ENCODE results near the gene WDR5.

Gene WDR5

GRCh38 chr9:134159566-134160245 lies 23.8 kb downstream of the WDR5 start:
- no peak for DNase-seq

DNA sequence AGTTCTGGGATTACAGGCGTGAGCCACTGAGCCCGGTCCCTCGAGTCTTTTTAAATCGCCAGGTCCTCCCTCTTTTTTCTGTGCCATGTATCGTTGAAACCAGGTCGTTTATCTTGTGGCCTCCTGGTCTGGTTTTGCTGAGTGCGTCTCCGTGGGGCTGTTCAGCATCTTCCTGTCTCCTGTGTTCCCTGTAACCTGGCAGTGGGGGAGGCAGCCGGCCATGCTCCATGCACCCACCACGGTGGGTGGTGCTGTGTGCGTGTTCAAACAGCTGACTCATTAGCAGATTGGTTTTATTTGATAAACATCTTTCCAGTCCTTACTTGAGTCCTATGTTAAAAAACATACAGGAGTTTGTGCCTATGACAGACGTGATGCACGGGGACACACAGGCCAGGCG lies 25.8 kb downstream of the WDR5 start:
- DNase-seq: no peak

DNA sequence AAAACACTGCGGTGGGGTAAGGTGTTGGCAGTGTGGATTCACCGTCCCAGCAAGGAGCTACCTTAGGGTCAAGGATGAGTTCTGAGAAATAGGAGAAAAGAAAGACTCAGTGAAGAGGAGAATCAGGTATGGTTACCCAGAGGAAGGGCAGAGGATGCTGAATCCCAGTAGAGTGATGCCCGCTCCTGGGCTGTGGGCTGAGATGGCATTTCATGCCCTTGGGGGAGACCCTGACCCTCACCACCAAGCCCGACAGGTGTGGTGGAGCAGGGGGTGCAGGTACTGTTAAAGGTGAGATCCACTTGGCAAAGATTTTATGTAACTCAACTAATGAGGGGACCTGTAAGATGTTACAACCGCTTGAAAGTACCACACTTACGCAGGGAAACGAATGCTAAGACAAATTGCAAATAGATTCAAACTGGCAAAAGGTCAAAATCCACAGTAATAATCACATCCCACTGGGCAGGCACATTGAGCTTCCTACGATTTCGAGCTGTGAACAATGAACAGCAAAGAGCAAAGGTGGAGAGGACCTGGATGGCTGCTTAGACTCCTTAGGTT lies 26.4 kb downstream of the WDR5 start:
- DNase-seq: no peak

DNA sequence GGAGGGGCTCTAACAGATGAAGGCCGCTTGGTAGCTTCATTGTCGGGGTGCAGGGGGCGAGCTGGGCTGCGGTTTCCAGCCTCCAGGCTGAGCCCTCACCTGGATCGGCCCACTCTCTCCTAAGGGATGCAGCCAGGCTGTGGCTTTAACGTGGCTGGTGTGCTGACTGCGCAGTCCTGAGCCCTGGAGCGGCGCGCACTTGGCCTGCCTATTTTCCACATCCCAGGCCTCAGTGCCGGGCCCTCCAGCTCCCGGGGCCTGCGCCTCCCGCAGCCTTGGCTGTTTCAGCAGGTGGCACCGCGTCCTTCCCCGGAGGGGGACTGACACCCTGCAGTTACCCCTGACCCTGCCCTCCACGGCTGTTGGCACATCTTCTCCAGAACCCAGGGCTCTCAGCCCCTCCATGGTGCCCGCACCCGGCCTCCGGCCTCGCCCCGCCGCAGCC lies 27.1 kb downstream of the WDR5 start:
- no peak for DNase-seq

- peak; percentile 68 to 71 for DNase-seq
Observed at GRCh38 chr9:134163371-134164196, 27.7 kb downstream of the WDR5 start.

GRCh38 chr9:134164879-134165278 lies 29.0 kb downstream of the WDR5 start:
- no peak for DNase-seq

DNA sequence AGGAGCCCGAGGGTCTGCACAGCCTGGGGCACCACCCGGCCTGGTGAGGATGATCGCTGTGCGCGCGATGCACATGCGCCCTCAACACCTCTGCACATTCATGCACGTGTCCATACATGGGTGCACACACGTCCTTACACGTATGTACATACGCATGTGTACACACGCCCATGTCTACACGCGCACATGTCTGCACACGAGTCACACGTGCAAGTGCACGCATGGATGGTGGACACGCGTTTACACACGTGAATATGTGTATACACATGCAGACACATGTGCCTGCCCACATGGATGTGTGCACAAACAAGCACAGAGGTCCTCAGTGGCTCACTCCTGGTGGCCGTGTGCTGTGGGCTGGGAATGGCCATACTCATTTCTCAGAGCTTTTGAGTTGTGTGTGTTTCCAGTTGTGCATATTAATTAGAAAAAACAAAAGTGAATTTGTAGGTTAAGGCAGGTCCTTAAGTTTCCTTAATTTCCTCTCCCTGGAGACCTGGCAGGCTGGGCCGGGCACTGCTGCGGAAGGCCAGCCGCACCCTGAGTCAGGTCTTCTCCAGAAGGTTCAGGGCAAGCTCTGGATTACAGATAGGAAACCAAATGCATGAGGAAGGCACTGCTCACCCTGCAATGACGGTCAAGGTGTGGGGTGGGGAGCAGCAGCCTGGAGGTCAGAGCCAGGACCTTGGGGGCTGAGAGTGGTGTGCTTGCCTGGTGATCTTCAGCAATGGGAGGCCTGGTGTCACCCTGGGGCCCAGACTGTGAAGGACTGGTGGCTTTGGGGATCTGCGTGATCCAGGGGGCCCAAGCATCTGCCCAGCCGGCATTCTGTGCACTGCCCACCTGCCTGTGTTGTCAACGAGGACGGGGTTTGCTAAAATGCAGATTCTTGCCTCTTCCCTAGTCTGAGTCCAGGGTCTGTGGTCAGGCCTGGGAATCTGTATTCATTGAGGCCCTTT lies 29.8 kb downstream of the WDR5 start:
- DNase-seq: peak; percentile 50 to 53

- DNase-seq: no peak
Observed at GRCh38 chr9:134166374-134166773, 30.5 kb downstream of the WDR5 start.

GRCh38 chr9:134167530-134167931 lies 31.6 kb downstream of the WDR5 start:
- DNase-seq: no peak

DNA sequence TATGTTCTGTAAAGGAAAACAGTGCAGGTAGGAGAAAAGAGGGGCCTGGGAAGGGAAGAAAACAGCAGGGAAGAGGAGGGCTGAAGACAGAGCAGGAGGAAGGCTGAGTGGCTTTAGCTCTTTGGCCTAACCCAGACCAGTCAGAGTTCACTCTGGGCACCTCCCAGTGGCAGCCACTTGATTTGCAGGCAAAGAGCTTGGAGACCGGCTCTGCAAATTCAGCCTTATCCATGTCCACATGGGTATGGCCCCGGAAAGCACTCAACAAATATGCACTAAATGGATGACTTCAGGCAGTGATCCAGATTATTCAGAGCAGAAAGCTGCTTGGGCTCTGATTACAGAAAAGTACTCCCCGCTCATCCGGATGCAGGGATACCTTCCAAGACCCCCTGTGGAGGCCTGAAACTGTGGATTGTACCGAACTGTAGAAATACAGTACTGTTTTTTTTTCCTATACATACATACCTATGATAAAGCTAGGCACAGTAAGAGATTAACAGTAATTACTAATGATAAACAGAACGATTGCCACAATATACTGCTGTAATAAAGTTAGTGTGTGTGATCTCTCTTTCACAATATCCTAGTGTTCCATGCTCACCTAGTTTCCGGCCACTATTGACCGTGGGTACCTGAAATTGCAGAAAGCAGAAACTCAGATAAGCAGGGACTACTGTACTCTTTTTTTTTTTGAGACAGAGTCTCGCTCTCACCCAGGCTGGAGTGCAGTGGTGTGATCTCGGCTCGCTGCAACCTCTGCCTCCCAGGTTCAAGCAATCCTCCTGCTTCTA lies 33.1 kb downstream of the WDR5 start:
- DNase-seq: no peak

GRCh38 chr9:134169724-134170401 lies 34.0 kb downstream of the WDR5 start:
- no peak for DNase-seq

DNA sequence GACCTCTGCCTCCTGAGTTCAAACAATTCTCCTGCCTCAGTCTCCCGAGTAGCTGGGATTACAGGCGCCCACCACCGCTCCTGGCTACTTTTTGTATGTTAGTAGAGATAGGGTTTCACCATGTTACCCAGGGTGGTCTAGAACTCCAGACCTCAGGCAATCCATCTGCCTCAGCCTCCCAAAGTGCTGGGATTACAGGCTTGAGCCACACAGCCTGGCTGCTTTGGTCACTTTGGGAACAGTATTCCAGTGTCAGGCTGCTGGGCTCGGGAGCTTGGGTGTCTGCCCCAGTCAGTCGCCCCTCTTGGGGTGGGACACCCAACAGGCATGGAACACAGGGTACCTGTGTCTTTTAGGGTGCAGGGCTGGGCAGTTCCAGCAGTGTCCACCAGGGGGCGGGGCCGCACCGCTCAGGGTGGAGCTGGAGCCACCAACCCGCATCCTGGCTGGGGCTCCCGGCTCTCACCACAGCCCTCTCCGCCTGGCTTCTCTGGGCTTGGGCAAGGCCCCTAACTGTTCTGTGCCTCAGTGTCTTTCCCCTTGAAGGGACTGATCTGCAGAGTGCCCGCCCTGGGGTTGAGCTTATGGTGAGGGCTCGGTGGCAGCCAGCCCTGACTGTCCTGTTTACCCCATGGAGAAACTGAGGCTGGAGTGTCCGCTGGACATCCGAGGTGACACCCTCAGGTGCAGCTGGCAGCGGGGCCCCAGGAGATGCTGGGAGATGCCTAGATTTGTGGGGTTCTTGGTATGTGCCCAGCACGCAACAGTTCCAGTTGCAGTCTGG lies 34.8 kb downstream of the WDR5 start:
- DNase-seq: no peak

DNA sequence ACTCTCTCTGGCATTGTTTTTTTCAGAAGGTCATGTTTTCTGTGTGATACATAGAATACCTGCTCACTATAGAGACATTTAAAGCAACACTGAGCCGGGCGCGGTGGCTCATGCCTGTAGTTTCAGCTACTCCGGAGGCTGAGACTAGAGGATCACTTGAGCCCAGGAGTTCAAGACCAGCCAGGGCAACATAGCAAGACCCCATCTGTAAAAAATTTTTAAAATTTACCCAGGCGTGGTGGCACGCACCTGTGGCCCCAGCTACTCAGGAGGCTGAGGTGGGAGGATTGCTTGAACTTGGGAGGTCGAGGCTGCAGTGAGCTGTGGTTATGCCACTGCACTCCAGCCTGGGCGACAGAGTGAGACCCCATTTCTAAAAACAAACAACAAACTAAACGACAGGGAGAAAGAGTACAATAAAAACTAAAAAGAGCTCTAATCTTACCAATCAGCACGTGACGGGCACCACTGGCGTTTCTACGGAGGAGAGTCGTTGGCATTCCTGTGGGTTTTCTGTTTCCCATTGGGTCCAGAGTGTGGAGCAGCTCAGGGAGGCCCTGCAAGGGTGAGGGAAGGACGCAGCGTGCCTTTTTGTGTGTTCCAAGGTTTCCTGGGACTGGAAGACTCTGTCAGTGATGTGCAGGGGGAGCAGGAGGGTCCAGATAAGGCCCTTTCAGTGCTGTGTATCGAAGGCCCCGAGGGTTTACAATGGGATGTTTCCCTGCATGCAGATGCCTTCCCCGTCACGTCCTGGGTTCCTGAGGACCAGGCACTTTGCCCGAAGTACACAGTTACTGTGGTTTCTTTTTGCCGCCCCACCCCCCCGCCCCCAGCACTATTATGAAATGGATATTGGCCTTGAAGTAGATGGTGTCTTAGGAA lies 35.7 kb downstream of the WDR5 start:
- DNase-seq: no peak

DNA sequence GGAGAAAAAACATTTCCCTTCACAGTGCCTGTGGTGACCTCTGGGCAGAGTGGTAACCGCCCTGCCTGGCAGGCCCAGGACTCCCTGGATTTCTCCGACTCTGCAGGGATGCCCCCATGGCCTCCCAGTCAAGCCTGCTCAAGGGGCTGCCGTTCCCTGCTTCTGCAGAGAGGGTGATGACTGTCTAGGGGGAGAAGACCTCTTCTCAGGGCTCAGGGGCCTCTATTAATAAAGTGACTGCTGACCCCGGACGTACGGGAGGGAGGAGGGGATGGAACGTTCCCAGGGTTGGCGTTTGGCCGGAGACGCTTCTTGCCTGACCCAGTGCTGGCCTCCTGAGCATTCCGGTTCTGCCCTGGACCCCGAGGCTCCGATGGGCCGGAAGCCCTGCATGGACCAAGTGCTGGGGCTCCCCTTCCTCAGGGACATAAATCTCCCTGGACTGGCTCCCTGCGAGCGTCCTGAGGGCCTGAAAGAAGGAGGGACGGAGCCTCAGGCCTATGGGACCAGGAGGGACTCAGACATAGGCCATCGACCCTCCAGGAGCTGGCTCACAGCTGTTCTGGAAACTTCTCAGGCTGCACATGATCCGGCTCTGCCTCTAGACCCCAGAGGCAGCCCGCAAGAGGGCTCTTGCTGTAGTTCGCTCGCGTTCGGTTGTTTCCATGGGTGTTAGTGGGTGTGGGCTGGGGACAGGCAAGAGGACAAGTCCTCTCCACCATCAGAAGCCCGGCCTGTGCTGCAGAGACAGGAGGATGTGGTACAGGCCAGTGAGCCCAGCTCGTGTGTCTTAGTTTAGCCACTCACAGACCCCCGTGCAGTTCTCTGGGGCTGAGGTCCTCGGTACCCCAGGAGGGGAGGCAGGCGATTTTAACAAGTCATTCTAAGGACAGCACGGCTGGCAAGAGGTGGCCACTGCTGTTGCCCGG lies 36.6 kb downstream of the WDR5 start:
- DNase-seq: no peak

- no peak for DNase-seq
Observed at GRCh38 chr9:134173127-134174072, 37.5 kb downstream of the WDR5 start.

DNA sequence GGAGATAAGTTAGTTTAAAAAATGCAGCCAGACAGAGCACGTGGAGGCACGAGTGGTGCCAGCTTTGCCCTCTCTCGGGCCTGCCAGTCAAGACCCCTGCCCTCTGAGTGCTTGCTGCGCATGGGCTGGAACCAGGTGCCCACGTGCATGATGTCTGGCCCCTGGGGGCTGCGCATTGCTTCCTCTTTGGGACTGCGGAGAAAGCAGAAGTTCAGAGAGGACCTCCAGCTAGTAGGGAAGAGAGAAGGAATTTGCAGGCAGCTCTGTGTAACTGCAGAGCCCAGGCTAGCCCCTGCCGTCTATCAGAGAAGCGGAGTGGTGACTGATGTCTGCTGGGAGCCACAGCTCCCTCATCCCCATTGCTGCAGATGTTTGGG lies 38.2 kb downstream of the WDR5 start:
- DNase-seq: no peak

All from stimulated activated CD4-positive, alpha-beta T cell treated with anti-CD3 and anti-CD28 coated beads, Interleukin-2, amount 100 ng/mL, for 24 hours (primary cell).